ACC112 (cell line): ENCODE measurements around the gene NRG2.

Experiments used
- H2AFZ ChIP-seq: fragments of 200-600 bp; sonication (generic); one replicate; pipeline ENCODE4 v1.6.0; 2017; ENCODE audit warnings: antibody characterized with exemption, low read length; ENCODE audit not compliant: unreplicated experiment
- H3K27ac ChIP-seq: fragments of 200-600 bp; sonication (generic); 2 replicates; pipeline ENCODE4 v1.5.1; 2014; ENCODE audit warnings: low read depth, mild to moderate bottlenecking, antibody characterized with exemption, low read length, moderate library complexity
- H3K27me3 ChIP-seq: fragments of 200-600 bp; sonication (generic); 2 replicates; pipeline ENCODE4 v1.6.1; 2014; ENCODE audit warnings: mild to moderate bottlenecking, antibody characterized with exemption, low read length, moderate library complexity, mixed read lengths; ENCODE audit not compliant: insufficient read depth
- H3K36me3 ChIP-seq: fragments of 200-600 bp; sonication (generic); 2 replicates; pipeline ENCODE4 v1.6.1; 2016; ENCODE audit warnings: mild to moderate bottlenecking, antibody characterized with exemption, low read length, moderate library complexity, mixed read lengths; ENCODE audit not compliant: insufficient read depth
- H3K4me1 ChIP-seq: fragments of 200-600 bp; sonication (generic); one replicate; pipeline ENCODE4 v1.6.1; 2016; ENCODE audit warnings: low read length, mixed read lengths; ENCODE audit not compliant: insufficient read depth, unreplicated experiment, control insufficient read depth
- H3K4me3 ChIP-seq: fragments of 200-600 bp; sonication (generic); 2 replicates; pipeline ENCODE4 v1.5.1; 2014; ENCODE audit warnings: mild to moderate bottlenecking, low read depth, low read length
- H3K79me2 ChIP-seq: fragments of 200-600 bp; sonication (generic); one replicate; pipeline ENCODE4 v1.6.0; 2016; ENCODE audit warnings: low read length; ENCODE audit not compliant: control insufficient read depth, unreplicated experiment, insufficient read depth

NRG2 gene

GRCh38 chr5:139843991-139844390 is 199.1 kb downstream of the NRG2 start:
- no peaks in the 10 kb centered on the region for H3K36me3 ChIP-seq
- no peaks in the 10 kb centered on the region for H3K4me1 ChIP-seq
- H3K4me3 ChIP-seq = no peak overlapping the region
- peaks cover 19% of the 10 kb centered on the region for H3K27me3 ChIP-seq
- no peaks in the 10 kb centered on the region for H3K79me2 ChIP-seq
- H2AFZ ChIP-seq = no peak overlapping the region
- H3K27ac ChIP-seq = no peak overlapping the region

- H2AFZ ChIP-seq = no peak overlapping the region
- peaks cover 16% of the 10 kb centered on the region for H3K27me3 ChIP-seq
These were observed 200.8 kb downstream of the NRG2 start for GRCh38 chr5:139842321-139842720.

GRCh38 chr5:139841549-139841948 is 201.6 kb downstream of the NRG2 start:
- H3K79me2 ChIP-seq = no peaks in the 10 kb centered on the region
- H3K4me1 ChIP-seq = no peaks in the 10 kb centered on the region
- no peak overlapping the region for H2AFZ ChIP-seq
- H3K4me3 ChIP-seq = no peak overlapping the region
- no peak overlapping the region for H3K27ac ChIP-seq
- peaks cover 10% of the 10 kb centered on the region for H3K27me3 ChIP-seq
- H3K36me3 ChIP-seq = no peaks in the 10 kb centered on the region

More at GRCh38 chr5:139842321-139842720, 200.8 kb downstream of the NRG2 start:
- no peaks in the 10 kb centered on the region for H3K4me1 ChIP-seq
- no peaks in the 10 kb centered on the region for H3K79me2 ChIP-seq
- no peaks in the 10 kb centered on the region for H3K36me3 ChIP-seq
- H3K27ac ChIP-seq = no peak overlapping the region
- no peak overlapping the region for H3K4me3 ChIP-seq

- H3K4me1 ChIP-seq = no peaks in the 10 kb centered on the region
- no peaks in the 10 kb centered on the region for H3K79me2 ChIP-seq
- H3K27ac ChIP-seq = no peak overlapping the region
- H2AFZ ChIP-seq = no peak overlapping the region
- H3K27me3 ChIP-seq = peaks cover 19% of the 10 kb centered on the region
- H3K4me3 ChIP-seq = no peak overlapping the region
- H3K36me3 ChIP-seq = no peaks in the 10 kb centered on the region
These were observed 203.2 kb downstream of the NRG2 start for GRCh38 chr5:139839918-139840317.

- no peak overlapping the region for H3K4me3 ChIP-seq
- H3K27me3 ChIP-seq = peaks cover 25% of the 10 kb centered on the region
- H3K79me2 ChIP-seq = no peaks in the 10 kb centered on the region
- H2AFZ ChIP-seq = no peak overlapping the region
- no peaks in the 10 kb centered on the region for H3K4me1 ChIP-seq
- no peak overlapping the region for H3K27ac ChIP-seq
- H3K36me3 ChIP-seq = no peaks in the 10 kb centered on the region
These were observed 203.8 kb downstream of the NRG2 start for GRCh38 chr5:139839232-139839815.

GRCh38 chr5:139838381-139839197 is 204.5 kb downstream of the NRG2 start:
- Histone ChIP-seq H3K27ac (no peak overlapping the region), H2AFZ (no peak overlapping the region), H3K27me3 (peaks cover 32% of the 10 kb centered on the region), H3K4me3 (no peak overlapping the region), H3K4me1 (no peaks in the 10 kb centered on the region), H3K79me2 (no peaks in the 10 kb centered on the region), H3K36me3 (no peaks in the 10 kb centered on the region)

- Histone ChIP-seq H3K27me3 (peaks cover 40% of the 10 kb centered on the region), H3K4me3 (no peak overlapping the region), H3K36me3 (no peaks in the 10 kb centered on the region), H3K27ac (no peak overlapping the region), H2AFZ (no peak overlapping the region), H3K79me2 (no peaks in the 10 kb centered on the region), H3K4me1 (no peaks in the 10 kb centered on the region)
These were observed 205.3 kb downstream of the NRG2 start for GRCh38 chr5:139837711-139838380.

GRCh38 chr5:139836469-139837208 is 206.5 kb downstream of the NRG2 start:
- Histone ChIP-seq H3K4me1 (no peaks in the 10 kb centered on the region), H3K27me3 (peaks cover 46% of the 10 kb centered on the region), H3K27ac (no peak overlapping the region), H2AFZ (no peak overlapping the region), H3K36me3 (no peaks in the 10 kb centered on the region), H3K4me3 (no peak overlapping the region), H3K79me2 (no peaks in the 10 kb centered on the region)

GRCh38 chr5:139835656-139836055 is 207.4 kb downstream of the NRG2 start:
- Histone ChIP-seq H3K4me1 (no peaks in the 10 kb centered on the region), H3K27me3 (peaks cover 51% of the 10 kb centered on the region), H3K79me2 (no peaks in the 10 kb centered on the region), H3K36me3 (no peaks in the 10 kb centered on the region), H3K4me3 (no peak overlapping the region), H2AFZ (no peak overlapping the region), H3K27ac (no peak overlapping the region)

GRCh38 chr5:139833525-139833924 is 209.6 kb downstream of the NRG2 start:
- Histone ChIP-seq H3K36me3 (no peaks in the 10 kb centered on the region), H3K4me1 (no peaks in the 10 kb centered on the region), H2AFZ (no peak overlapping the region), H3K79me2 (no peaks in the 10 kb centered on the region), H3K27me3 (peaks cover 63% of the 10 kb centered on the region), H3K27ac (no peak overlapping the region), H3K4me3 (no peak overlapping the region)
